HepG2 (cell line): ENCODE data around the gene CABLES2. TPM values are rescaled to one million over a fixed set of nuclear protein-coding genes. Genes with fewer than 3 reads are reported as not detected.
A peak's percentile ranks its signal among the peaks of the same experiment; 100 is the strongest.

Source experiments
- ARNTL ChIP-seq: sonication (generic); formaldehyde crosslinking; IDR thresholded peaks from 2 replicates; pipeline ENCODE4 v1.4.0; 2020; ENCODE audit warnings: mild to moderate bottlenecking, missing genetic modification reagents
- ESRRA ChIP-seq: sonication (generic); formaldehyde crosslinking; IDR thresholded peaks from 2 replicates; pipeline ENCODE4 v1.5.1; 2020; ENCODE audit warnings: mild to moderate bottlenecking, low read depth, missing genetic modification reagents
- HNF4G ChIP-seq, 2 experiments: sonication (generic) in 1 of 2; formaldehyde crosslinking in 1 of 2; IDR thresholded peaks; 2 replicates each; pipeline versions ENCODE4 v1.4.0 to v1.6.1; 2011 to 2020; ENCODE audit warnings: borderline replicate concordance in 2 of 2, low read depth in 2 of 2, mild to moderate bottlenecking in 2 of 2, low read length in 1 of 2, missing genetic modification reagents in 1 of 2, moderate library complexity in 1 of 2
- KDM2A ChIP-seq: sonication (generic); formaldehyde crosslinking; IDR thresholded peaks from 2 replicates; pipeline ENCODE4 v1.4.0; 2020; ENCODE audit warnings: low read depth, missing genetic modification reagents, borderline replicate concordance
- MAZ ChIP-seq, 2 experiments: sonication (generic) in 1 of 2; formaldehyde crosslinking in 1 of 2; IDR thresholded peaks; 2 replicates each; pipeline versions ENCODE4 v1.5.0 to v1.6.1; 2012 to 2020; ENCODE audit warnings: low read depth in 2 of 2, mild to moderate bottlenecking in 2 of 2, borderline replicate concordance in 1 of 2, improper control_type of control experiment in 1 of 2, low read length in 1 of 2, missing genetic modification reagents in 1 of 2, moderate library complexity in 1 of 2
- NFE2L2 ChIP-seq: fragments of 150-350 bp; IDR thresholded peaks from 2 replicates; pipeline ENCODE4 v1.6.1; 2014; ENCODE audit warnings: low read length
- NFRKB ChIP-seq: fragments of 450-650 bp; IDR thresholded peaks from 2 replicates; pipeline ENCODE4 v1.6.1; 2017
- POLR2AphosphoS2 ChIP-seq: IDR thresholded peaks from 2 replicates; pipeline ENCODE4 v1.6.1; 2011; ENCODE audit warnings: low read depth, low read length, improper control_type of control experiment
- STAT5B ChIP-seq: sonication (generic); formaldehyde crosslinking; IDR thresholded peaks from 2 replicates; pipeline ENCODE4 v1.4.0; 2020; ENCODE audit warnings: missing genetic modification reagents
- TFE3 ChIP-seq: IDR thresholded peaks from 2 replicates; pipeline ENCODE4 v1.6.1; 2016
- YY1 ChIP-seq: IDR thresholded peaks from 2 replicates; pipeline ENCODE4 v1.6.1; 2011; ENCODE audit warnings: low read length, low read depth, moderate library complexity, mild to moderate bottlenecking; ENCODE audit not compliant: insufficient read depth, insufficient replicate concordance
- ZBTB14 ChIP-seq: sonication (generic); formaldehyde crosslinking; IDR thresholded peaks from 2 replicates; pipeline ENCODE4 v1.4.0; 2020; ENCODE audit warnings: missing genetic modification reagents
- ZBTB26 ChIP-seq: IDR thresholded peaks from 2 replicates; pipeline ENCODE4 v1.6.1; 2016; ENCODE audit warnings: missing compliant biosample characterization, missing genetic modification reagents, borderline replicate concordance
- ZBTB38 ChIP-seq: sonication (generic); formaldehyde crosslinking; IDR thresholded peaks from 2 replicates; pipeline ENCODE4 v1.5.1; 2020; ENCODE audit warnings: mild to moderate bottlenecking, missing genetic modification reagents
- ZBTB7B ChIP-seq: sonication (generic); formaldehyde crosslinking; IDR thresholded peaks from 2 replicates; pipeline ENCODE4 v1.4.0; 2020; ENCODE audit warnings: missing genetic modification reagents
- ZNF10 ChIP-seq: sonication (generic); formaldehyde crosslinking; IDR thresholded peaks from 2 replicates; pipeline ENCODE4 v1.4.0; 2020; ENCODE audit warnings: mild to moderate bottlenecking, low read depth, missing genetic modification reagents, borderline replicate concordance
- ZNF121 ChIP-seq: sonication (generic); formaldehyde crosslinking; IDR thresholded peaks from 2 replicates; pipeline ENCODE4 v1.5.0; 2020; ENCODE audit warnings: mild to moderate bottlenecking, missing genetic modification reagents
- ZNF207 ChIP-seq: fragments of 450-650 bp; IDR thresholded peaks from 2 replicates; pipeline ENCODE4 v1.6.1; 2016; ENCODE audit warnings: antibody characterized with exemption, borderline replicate concordance
- ZNF263 ChIP-seq: sonication (generic); formaldehyde crosslinking; IDR thresholded peaks from 2 replicates; pipeline ENCODE4 v1.4.0; 2020; ENCODE audit warnings: missing genetic modification reagents
- ZNF367 ChIP-seq: sonication (generic); formaldehyde crosslinking; IDR thresholded peaks from 2 replicates; pipeline ENCODE4 v1.4.0; 2020; ENCODE audit warnings: missing genetic modification reagents, borderline replicate concordance
- ZNF414 ChIP-seq: sonication (generic); formaldehyde crosslinking; IDR thresholded peaks from 2 replicates; pipeline ENCODE4 v1.5.0; 2020; ENCODE audit warnings: missing genetic modification reagents
- ZNF446 ChIP-seq: sonication (generic); formaldehyde crosslinking; IDR thresholded peaks from 2 replicates; pipeline ENCODE4 v1.5.0; 2020; ENCODE audit warnings: mild to moderate bottlenecking, missing genetic modification reagents
- ZNF562 ChIP-seq: sonication (generic); formaldehyde crosslinking; IDR thresholded peaks from 2 replicates; pipeline ENCODE4 v1.8.0; 2022; ENCODE audit warnings: missing genetic modification reagents, borderline replicate concordance
- ZNF672 ChIP-seq: sonication (generic); formaldehyde crosslinking; IDR thresholded peaks from 2 replicates; pipeline ENCODE4 v1.8.1; 2022; ENCODE audit warnings: missing genetic modification reagents
- ZNF773 ChIP-seq: sonication (generic); formaldehyde crosslinking; IDR thresholded peaks from 2 replicates; pipeline ENCODE4 v1.4.0; 2020; ENCODE audit warnings: missing genetic modification reagents, borderline replicate concordance
- ZNF788 ChIP-seq: sonication (generic); formaldehyde crosslinking; IDR thresholded peaks from 2 replicates; pipeline ENCODE4 v1.5.0; 2020; ENCODE audit warnings: mild to moderate bottlenecking, missing genetic modification reagents, borderline replicate concordance
- ZSCAN25 ChIP-seq: sonication (generic); formaldehyde crosslinking; IDR thresholded peaks from 2 replicates; pipeline ENCODE4 v1.8.0; 2022; ENCODE audit warnings: mild to moderate bottlenecking, missing genetic modification reagents
- polyA plus RNA-seq, 8 experiments: library from polyadenylated mRNA; depleted of rRNA in 3 of 8; stranded (reverse) in 7 of 8; unstranded in 1 of 8; fragments of >200 nt; fragmentation: Illumina TruSeq in 4 of 8; extraction: Trizol in 4 of 8; gene quantifications; 2 replicates each; pipeline versions ENCODE4 v1.2.1 to v1.2.3, GENCODE V29; 2011 to 2016; ENCODE audit warnings: low read depth in 4 of 8, missing spikeins in 1 of 8, mixed read lengths in 1 of 8; ENCODE audit not compliant: insufficient read depth in 1 of 8
- total RNA-seq, 5 experiments: library from RNA; depleted of rRNA; stranded (reverse); fragments of >200 nt; fragmentation: Illumina TruSeq; extraction: Trizol; gene quantifications; 2 replicates each; pipeline ENCODE4 v1.2.3, GENCODE V29; 2016; ENCODE audit warnings: low read depth in 1 of 5

Gene CABLES2
- total and polyA plus RNA-seq, 2 of the 13 experiments (the other 11 are each of a cell fraction or from before 2014, with no cell fraction given) = 5.2 to 9.7 TPM

- TF ChIP-seq KDM2A (CRISPR knock-in tag) (no peak), ARNTL (CRISPR knock-in tag) (no peak), ZNF263 (CRISPR knock-in tag) (no peak), ZNF207 (no peak), POLR2AphosphoS2 (no peak), ZNF773 (CRISPR knock-in tag) (no peak), MAZ (IDR thresholded peaks at IDR 0.05; ENCODE audit: borderline replicate concordance, low read depth, low read length) (no peak), MAZ (CRISPR knock-in tag; IDR thresholded peaks at IDR 0.05; ENCODE audit: low read depth) (0 out of 2 replicates have a peak, but pooled peaks have one; percentile 4), ZNF562 (CRISPR knock-in tag) (no peak), ZNF446 (CRISPR knock-in tag) (0 out of 2 replicates have a peak, but pooled peaks have one; percentile 29), ZNF672 (CRISPR knock-in tag) (no peak), ZBTB26 (no peak), ZSCAN25 (CRISPR knock-in tag) (peak; percentile 96), ZNF414 (CRISPR knock-in tag) (no peak), ZNF367 (no peak), YY1 (peak; percentile 12), STAT5B (CRISPR knock-in tag) (no peak), TFE3 (CRISPR knock-in tag) (no peak), ZBTB14 (no peak), ZBTB38 (CRISPR knock-in tag) (0 out of 2 replicates have a peak, but pooled peaks have one; percentile 28), HNF4G (IDR thresholded peaks at IDR 0.05; ENCODE audit: borderline replicate concordance, low read depth, low read length) (0 out of 2 replicates have a peak, but pooled peaks have one; percentile 18), HNF4G (CRISPR knock-in tag; IDR thresholded peaks at IDR 0.05; ENCODE audit: borderline replicate concordance, low read depth) (no peak), ZBTB7B (CRISPR knock-in tag) (0 out of 2 replicates have a peak, but pooled peaks have one; percentile 35), ZNF121 (CRISPR knock-in tag) (peak; percentile 99), ZNF10 (no peak), ESRRA (no peak), ZNF788 (CRISPR knock-in tag) (no peak), NFRKB (no peak), NFE2L2 (no peak)
Observed at GRCh38 chr20:62350098-62350628, 56.9 kb downstream of the CABLES2 start (continued).
